DMS 273 treated with DMSO at 0.1 percent for 48 hours (cell line): ENCODE data around the gene GLMP.
"Not testable (repeated sequence)": the region's sequence is repeated elsewhere in the genome, so short reads cannot be mapped to it uniquely, and the experiment has no call there.

Experiments
- DNase-seq: peaks from one replicate; lab custom pipeline; 2025; lab: John Stamatoyannopoulos, UW

The GLMP gene, protein sequence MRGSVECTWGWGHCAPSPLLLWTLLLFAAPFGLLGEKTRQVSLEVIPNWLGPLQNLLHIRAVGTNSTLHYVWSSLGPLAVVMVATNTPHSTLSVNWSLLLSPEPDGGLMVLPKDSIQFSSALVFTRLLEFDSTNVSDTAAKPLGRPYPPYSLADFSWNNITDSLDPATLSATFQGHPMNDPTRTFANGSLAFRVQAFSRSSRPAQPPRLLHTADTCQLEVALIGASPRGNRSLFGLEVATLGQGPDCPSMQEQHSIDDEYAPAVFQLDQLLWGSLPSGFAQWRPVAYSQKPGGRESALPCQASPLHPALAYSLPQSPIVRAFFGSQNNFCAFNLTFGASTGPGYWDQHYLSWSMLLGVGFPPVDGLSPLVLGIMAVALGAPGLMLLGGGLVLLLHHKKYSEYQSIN

DNA sequence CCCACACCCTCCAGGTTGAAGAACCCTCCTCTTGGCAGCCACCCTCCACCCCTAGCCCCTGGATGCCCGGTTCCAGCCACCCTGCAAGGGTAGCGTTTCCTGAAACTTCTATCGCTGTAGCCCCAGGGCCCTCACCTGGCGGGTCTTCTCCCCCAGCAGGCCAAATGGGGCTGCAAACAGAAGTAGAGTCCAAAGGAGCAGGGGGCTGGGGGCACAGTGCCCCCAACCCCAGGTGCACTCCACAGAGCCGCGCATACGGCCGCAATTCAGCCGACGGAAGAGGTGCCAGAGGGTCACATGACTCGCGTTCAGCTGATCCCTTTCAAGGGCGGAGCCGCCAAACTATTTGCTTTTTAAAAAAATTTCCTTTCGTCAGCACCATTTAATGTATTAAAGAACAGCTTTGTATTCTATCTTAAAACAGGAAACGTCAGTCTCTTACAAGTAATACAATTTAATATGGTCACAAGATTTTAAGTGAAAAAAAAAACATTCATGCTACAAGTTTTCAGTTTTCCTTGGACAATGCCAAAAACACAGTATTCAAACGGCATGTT is at the start of gene GLMP:
GLMP (minus strand) TSS at position 289 of the 557 bp plus-strand sequence; CDS start at position 255, 34 bp downstream.
- peak; percentile 17 for DNase-seq

DNA sequence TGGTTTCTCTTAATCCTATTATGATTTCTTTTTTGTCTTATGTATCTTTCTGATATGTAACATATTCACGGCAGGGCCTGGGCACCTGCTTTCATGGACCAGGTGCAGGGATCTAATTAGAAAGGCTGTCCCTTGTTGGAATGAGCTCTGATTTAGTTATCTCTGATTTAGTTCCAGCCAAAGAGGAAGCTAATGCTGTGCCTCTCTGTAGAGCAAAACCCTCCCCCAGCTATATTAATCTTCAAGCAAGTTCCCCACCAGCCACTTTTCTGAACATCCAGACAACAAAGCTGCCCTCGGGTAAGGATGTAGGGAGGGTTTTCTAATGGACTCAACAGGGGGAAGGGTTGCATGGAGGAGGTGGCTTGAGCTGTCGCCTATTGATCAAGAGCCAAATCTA is 48.9 kb upstream of the GLMP start:
- DNase-seq, result no peak

DNA sequence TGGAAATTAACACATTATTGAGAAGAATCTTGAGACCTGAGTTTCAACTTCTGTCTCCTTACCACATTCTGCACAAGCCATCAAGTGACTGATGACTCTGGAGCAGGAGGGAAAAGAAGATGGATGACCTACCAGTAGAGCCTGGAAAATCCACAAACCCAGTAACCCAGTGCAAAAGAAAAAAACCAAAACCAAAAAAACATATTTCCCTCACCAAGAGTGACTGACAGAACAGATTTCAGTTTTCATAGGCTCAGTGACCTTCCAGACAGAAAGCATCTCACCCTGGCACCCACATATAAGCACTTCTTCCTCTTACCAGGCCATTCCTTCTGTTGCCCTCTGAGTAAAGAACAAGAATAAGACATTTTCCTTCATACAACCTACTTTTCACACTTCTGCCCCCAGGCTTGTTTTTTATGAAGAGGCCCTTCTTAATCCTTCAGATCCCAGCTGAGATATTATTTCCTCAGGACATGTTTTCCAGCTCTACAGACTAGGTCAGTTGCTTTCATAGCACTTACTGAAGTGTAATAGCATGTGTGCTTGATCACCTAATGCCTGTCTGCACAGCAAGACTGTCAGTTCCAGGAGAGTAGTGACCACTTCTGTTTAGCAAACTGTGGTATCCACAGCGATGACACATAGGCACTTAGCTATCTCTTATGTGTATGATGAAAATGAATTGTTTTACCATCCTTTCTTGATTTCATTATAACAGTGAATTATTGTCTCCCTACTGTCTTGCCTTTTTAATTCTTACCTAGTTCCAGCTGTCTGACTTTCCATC is 46.9 kb upstream of the GLMP start:
- no peak for DNase-seq

DNA sequence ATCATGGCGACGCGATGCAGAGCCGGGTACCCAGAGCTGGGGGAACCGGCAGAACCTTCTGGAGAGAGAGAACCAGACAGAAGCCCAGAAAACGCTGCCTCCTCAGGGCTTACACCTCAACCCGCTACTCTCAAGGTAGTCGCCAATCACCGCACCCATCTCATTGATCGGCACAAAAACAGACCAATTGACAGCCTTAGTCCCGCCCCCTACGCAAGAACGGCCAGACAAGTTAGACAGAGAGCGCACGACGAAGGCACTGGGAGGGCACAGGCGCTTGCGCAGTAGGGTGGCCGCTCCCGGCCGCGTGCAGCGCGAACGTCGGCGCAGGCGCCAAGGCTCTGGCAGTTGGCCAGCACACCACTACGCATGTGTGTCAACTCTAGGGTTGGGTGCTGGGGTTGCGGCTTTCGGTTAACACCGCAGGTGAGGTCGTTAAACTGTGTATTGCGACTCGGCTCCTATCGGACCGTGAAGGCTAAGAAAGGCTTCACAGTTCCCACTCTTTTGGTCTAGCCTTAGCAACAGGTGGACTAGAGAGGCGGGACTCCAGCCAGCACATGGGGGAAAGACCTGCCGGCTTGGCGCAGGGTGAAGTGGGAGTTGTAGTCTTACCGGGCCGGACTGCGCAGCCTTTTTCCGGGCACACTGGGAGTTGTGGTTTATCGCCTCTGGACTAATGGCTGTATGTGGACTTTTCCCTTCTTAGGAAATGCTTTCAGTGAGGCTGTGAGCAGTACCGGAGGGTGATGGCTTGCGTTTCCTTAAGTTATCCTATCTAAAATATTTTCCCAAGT is 42.9 kb upstream of the GLMP start, which contains the start of the genes CCT3 and TSACC:
CCT3 (minus strand) TSS at position 113 of the 797 bp plus-strand sequence; CDS start at position 5, 108 bp downstream.
TSACC (plus strand) TSS at position 347 of the 797 bp plus-strand sequence. CDS start 1,232 bp downstream, outside the sequence.
- DNase-seq, result peak; percentile 99

DNA sequence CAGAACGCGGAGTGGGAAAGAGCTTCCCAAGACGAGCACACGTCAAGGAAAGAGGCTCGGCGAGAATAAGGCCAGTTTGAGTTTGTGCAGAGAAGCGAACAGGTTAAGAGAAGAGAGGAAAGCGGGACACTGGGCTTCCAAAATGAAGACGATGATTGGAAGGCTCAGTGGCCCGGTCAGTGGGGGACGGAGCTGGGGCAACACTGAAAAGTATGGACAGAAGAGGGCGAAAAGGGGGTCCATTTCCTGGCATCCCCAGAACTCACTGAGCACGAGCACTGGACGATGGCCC is 42.4 kb upstream of the GLMP start:
- no peak for DNase-seq

DNA sequence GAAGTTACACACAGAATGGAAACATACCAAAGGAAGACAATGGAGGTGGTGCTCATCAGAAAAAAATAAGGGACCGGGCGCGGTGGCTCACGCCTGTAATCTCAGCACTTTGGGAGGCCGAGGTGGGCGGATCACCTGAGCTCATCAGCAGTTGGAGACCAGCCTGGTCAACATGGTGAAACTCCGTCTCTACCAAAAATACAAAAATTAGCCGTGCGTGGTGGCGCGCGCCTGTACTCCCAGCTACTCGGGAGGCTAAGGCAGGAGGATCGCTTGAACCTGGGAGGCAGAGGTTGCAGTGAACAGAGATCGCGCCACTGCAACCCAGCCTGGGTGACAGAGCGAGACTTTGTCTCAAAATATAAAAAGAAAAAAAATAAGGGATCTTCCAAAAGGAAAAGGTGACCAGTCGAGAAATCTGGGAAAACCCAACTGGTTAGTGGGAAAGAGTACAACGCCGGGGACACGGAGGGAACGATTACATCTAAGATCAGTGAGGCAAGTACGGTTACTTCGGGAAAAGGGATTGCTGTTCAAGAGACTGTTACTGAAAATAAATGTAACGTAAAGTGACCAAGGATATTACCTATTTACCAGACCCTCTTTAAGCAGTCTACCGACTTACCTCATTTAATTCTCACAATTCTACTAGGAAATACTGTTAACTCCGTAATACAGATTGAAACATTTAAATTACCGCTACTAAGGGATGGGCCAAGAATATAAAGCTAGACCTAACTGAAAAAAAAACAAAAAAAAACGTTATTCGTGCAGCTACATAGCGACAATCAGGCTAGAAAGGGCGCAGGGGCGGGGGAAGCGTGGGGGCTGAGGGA is 41.8 kb upstream of the GLMP start:
- no peak for DNase-seq

DNA sequence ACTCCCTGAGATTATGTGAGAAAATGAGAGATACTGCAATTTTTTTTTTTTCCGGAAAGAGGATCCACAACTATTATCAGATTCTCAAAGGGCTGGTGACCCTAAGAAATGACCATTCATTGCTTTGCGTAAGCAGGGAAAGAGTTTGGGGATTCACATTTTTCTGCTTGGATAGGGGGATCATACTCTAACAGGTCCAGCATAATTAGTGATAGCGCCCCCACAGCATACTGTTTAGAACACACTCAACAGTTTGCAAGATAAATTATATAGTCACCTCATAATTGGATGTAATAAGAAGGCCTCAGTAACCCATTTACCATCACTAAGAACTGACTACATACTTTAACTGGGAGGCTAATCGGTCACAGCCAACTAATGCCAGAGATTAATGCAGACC is 40.8 kb upstream of the GLMP start:
- DNase-seq, result no peak

DNA sequence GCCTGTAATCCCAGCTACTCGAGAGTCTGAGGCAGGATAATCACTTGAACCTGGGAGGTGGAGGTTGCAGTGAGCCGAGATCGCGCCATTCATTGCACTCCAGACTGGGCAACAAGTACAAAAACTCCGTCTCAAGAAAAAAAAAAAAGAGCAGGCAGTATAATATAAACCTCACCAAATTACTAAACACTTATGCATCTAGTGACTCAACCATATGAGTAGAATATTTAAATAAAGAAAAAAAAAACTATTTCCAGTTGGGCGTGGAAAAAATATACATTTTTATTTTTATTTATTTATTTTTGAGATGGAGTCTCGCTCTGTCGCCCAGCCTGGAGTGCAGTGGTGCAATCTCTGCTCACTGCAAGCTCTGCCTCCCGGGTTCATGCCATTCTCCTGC is 27.7 kb upstream of the GLMP start:
- DNase-seq, result not testable (repeated sequence)

DNA sequence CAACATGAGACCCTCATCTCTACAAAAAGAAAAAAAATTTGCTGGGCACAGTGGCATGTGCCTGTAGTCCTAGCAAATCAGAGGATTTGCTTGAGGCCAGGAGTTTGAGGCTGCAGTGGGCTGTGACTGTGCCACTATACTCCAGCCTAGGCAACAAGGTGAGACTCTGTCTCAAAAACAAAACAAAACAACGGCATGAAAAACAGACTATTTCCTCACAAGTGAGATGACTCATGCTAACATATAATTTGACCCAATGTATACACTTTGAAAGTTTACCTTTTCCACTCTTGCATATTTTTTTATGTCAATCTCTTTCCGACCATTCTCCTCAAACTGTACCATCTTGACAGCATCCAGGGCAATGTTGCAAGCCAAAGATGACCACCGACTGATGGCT is 25.1 kb upstream of the GLMP start:
- no peak for DNase-seq

DNA sequence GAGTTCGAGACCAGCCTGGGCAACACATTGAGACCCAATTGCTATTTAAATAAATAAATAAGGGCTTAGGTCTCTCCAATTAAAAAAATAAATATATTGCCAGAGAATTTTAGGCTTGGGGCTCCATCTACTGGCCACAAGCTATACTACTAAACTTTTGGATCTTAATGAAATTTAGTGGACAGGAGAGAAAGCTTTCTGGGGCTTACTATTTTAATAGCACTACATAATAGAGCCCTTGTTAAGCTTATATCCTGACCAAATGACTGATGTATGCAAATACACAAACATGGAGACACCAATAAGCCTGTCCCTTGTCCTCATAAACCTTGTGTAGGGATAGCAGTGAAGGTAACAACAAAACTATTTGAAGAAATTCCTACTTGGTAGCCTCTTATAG is 24.2 kb upstream of the GLMP start:
- no peak for DNase-seq

DNA sequence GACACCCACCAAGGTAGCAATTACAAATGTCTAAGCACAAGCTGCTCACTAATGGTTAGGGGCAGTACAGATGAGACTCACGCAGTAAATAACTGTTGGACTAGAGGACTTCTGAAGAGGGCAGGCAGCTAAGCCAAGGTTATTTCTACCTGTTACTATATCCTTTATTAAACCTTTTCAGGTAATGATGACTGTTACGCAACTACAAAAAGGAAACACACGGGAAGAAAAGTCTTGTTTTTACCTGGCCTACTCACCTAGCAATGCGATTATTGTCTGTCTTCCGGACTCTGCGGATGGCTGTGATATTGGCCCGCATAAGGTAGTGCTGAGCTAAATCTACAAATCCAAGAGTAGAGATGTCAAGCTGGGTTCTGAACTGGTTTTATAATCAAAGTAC is 21.4 kb upstream of the GLMP start:
- DNase-seq, result no peak

DNA sequence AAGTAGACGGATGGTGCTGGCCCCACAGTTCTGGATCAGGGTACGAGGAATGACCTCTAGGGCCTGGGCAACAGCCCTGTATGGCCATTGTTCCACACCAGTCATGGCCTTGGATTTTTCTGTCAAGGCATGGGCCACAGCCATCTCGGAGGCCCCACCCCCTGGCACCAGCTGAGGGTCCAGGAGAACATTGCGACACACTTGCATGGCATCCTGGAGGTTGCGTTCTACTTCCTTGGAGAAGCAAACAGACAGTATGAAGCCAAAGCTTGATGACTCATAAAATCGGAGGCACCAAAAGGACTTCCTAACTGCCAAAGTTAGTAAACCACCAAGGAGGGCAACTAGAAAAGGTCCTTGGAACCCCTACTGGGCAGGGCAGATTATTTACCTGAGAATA is 15.5 kb upstream of the GLMP start:
- DNase-seq, result no peak

DNA sequence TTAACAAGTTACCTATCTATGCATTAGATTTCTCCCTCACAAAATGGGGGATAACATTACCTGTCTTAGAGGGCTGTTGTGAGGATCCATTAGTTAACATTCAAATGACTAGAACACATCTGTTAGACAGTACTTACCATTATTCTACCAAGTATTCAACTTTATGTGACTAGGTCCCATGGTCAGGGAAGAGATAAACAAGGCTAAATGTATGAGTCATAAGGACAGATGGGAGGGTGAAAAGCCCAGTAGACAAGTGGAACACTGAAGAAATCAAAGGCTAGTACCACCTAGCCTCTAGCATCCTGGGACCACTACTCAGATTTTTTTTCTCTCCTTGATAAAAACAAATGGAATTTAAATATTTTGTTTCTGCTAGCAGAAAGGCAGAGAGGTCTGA is 12.6 kb upstream of the GLMP start:
- DNase-seq, result no peak

DNA sequence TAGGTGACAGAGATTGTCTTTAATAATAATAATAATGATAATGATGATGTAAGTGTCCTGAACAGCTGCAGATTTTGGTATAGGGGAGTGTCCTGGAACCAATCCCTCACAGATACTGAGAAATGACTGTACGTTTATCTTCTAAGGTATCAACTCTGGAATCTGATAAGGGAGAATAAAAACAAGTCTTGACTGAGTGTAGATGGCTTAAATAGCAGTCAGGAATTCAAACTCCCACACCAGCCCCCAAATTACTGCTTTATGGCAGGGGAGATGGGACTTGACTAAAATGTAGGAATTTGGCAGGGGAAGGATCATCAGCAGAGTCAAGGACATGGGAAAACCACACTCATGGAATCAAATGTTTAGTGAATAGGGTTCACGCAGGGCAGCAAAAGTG is 9.7 kb upstream of the GLMP start:
- no peak for DNase-seq

DNA sequence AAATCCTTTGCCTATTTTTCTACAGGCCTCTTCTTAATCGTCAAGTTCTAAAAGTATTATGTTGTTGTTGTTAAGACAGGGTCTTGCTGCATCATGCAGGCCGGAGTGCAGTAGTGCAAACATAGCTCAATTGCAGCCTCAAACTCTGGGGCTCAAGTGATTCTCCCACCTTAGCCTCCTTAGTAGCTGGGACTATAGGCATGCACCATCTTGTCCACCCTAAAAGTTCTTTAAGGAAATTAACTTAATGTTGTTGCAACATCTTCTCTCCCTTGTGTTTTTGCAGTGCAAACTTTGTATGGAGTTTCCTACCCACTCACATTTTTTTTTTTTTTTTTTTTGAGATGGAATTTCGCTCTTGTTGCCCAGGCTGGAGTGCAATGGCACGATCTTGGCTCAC is 7.8 kb upstream of the GLMP start:
- DNase-seq, result no peak

DNA sequence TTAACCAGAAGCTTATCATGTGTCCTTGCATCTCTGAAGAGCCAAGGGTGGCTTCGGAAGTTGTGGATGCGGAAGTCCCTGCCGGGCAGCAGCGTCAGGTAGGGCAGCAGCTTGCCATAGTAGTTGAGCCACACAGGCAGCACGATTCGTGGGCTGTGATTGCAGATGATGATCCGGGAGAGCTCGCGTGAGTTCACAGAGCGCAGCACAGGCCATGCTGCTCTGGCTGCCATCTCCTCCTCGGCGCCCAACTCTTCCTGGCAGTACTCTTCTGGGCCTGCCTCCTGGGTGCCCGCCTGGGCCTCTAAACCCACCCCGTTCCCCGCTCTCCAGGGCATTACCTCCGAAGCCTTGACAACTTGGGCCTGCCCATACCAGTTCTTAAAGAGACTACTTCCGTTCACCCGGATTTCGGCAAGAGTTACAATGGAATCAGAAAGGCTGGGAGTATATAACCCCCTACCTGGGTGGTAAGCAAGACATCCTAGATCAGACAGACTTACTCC is 3.4 kb upstream of the GLMP start, which contains the start of gene VHLL:
VHLL (minus strand) TSS at position 456 of the 506 bp plus-strand sequence; CDS start at position 338, 118 bp downstream.
- no peak for DNase-seq

DNA sequence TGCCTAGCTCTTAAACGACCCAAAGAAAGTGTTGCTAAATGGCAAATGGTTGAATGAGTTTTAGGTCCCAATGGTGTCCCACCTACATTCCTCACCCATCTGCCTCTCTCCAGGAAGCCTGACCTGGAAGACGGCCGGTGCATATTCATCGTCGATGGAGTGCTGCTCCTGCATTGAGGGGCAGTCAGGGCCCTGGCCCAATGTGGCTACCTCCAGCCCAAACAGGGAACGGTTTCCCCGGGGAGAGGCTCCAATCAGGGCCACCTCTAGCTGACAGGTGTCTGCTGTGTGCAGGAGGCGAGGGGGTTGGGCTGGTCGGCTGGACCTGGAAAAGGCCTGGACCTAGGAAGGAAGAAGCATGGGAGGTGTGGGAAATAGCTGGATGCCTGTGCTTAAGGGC is 1.6 kb downstream of the GLMP start:
- no peak for DNase-seq

DNA sequence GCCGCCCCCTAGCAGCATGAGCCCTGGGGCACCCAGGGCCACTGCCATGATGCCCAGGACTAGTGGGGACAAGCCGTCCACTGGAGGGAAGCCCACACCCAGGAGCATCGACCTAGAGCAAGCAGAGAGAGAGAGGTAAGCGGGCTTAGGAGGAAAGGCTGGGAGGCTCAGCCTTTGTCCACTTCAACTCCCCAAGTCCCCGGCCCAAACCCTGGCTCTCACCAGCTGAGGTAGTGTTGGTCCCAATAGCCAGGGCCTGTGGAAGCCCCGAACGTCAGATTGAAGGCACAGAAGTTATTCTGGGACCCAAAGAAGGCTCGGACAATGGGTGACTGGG is 2.4 kb downstream of the GLMP start:
- DNase-seq, result no peak

DNA sequence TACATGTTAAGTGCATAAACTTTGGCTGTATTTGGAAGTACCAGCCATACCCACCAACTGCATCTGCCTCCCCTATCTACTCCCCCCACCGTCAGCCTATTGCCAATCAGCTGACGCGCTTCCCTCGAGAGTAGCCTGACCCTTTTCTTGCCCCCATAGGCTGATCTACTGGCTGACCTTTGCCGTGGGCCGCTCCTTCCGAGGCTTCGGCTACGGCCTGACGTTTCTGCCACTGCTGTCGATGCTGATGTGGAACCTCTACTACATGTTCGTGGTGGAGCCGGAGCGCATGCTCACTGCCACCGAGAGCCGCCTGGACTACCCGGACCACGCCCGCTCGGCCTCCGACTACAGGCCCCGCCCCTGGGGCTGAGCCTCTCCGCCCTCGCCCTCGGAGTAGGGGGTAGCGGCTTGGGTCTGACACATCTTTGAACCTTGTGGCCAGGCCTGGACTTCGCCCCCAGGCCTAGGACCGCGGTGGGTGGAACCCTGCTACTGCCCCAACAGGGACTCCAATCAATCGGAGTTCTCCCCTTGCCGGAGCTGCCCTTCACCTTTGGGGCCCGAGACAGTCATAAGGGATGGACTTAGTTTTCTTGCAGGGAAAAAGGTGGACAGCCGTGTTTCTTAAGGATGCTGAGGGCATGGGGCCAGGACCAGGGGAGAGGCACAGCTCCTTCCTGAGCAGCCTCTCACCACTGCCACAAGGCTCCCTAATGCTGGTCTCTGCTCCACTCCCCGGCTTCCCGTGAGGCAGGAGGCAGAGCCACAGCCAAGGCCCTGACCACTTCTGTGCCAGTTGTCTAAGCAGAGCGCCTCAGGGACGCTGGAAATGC is 4.0 kb downstream of the GLMP start:
- DNase-seq, result no peak

DNA sequence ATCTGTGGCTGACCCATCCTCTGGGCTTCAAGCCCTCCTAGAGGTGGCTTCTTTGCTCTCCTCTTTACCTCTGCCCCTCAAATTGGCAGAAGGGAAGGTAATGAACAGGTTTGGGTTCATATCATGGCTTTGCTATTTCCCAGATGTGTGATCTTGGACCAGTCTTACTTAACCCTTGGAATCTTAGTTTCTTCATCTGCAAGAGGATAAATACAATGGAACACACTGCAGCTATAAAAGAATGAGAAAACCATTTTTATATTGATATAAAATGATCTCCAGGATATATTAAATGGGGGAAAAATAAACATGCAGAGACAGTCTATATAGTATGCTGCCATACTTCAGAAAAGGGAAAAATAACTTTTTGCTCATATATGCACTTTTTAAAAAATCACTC is 5.6 kb downstream of the GLMP start:
- no peak for DNase-seq
